HG03439 (cell line): Measurements from ENCODE around the gene TLE2.
A peak's percentile ranks its signal among the peaks of the same experiment; 100 is the strongest.

Experiments
- ATAC-seq: cut with Tn5 transposase; IDR thresholded peaks from one replicate; pipeline ENCODE4 v1.9.1; 2021; ENCODE audit warnings: mild to moderate bottlenecking, moderate library complexity; ENCODE audit not compliant: unreplicated experiment

The TLE2 gene

DNA sequence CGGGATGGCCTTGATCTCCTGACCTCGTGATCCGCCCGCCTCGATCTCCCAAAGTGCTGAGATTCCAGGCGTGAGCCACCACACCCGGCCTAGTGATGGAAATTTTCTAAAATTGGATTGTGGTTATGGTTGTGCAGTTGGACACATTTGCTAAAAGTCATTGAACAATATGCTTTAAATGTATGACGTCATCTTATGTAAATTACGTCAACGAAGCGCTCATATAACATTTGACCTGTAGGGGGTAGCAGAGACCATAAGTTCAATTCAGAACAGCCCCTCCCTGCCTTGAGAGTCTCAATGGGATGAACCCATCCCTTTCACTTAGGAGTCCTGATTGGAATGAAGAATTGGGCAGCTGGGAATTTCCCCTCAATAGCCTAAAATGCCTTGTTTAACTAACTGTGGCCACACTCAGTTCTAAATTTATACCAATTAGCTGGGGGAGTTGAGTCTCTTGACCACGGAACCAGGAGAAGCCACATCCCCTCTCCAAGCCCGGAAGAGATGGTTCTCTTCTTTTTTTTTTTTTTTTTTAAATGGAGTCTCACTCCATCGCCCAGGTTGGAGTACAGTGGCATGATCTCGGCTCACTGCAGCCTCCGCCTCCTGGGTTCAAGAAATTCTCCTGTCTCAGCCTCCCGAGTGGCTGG is 66.9 kb downstream of the TLE2 start:
- no peak for ATAC-seq

DNA sequence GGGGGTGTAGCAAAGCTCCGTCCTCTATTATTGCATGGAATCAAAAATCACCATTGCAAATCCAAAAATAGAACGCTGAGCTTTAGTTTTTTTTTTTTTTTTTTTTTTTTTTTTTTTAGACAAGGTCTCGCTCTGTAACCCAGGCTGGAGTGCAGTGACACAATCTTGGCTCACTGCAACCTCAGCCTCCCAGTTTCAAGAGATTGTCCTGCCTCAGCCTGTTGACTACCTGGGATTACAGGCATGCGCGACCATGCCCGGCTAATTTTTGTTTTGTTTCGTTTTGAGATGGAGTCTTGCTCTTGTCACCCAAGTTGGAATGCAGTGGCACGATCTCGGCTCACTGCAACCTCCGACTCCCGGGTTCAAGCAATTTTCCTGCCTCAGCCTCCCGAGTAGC is 69.0 kb downstream of the TLE2 start:
- ATAC-seq, result no peak

DNA sequence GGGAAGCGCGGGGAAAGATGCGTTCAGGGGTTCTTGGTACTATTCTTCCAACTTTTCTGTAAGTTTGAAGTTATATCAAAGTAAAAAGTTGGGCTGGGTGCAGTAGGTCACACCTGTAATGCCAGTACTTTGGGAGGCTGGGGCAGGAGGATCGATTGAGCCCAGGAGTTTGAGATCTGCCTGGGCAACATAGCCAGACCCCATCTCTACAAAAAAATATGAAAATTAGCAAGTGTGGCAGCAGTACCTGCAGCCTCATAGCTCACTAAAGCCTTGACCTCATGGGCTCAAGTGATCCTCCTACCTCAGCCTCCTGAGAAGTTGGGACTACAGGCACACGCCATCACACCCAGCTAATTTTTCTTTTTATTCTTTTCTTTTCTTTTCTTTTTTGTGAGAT is 71.9 kb downstream of the TLE2 start:
- no peak for ATAC-seq

DNA sequence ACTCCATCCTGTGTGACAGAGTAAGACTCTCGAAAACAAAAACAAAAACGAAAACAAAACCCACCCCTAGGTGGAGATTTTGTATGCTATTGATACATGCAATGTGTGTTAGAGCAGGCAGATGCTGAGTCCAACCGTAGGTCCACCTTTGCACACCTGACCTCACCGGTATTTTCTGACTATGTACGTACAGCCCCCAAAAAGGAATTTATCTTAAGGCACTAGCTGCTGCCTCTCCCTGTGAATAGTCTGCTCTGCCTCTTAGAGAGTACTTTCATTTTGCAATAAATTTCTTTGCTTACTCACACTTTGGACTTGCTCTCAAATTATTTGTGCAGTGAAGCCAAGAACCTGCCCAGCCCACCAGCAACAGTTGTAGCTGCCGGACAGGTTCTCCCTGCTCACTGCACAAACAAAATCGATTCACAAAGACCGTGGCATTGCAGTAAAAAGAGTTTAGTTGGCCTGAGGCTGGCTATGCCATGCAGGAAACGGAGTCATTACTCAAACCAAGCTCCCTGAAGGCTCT is 76.1 kb downstream of the TLE2 start:
- ATAC-seq, result no peak

DNA sequence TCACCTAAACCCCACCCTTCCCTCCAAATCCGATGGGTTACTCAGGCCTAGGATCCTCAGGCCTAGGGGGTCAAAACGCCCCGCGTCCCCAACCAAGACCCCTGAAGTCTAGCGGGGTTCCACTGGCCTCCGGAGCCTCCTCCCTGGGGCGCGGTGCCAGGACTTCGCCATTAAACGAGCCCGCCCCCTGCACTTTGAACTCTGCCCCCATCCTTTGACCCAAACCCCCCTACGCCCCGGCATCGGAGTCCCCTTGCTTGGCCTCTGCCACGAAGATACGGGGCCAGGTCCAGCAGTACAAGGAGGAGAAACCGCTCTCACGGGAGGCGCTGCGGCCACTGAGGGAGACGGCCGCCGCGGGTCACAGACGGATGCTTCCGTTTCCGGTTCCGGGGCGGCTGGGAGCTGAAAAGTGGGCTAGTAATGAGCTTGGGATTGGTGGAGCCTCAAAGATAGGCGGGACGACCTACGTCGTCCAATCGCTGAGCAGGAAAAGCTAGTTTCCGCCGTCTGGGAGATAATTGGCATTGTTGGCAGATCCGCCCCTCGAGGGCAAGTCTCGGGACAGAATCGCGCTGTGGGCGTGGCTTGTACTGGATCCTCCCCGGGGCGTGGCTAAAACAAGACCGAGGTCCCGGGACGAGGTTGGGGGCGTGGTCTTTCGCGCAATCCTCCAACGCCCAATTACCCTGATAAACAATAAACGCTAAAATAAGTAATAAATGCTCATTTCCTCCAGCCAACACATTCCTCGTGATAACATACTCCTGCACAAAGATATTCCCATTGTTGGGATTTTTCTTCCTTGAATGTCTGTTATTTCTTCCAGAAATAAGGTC is 78.6 kb downstream of the TLE2 start:
- peak; percentile 92 for ATAC-seq

DNA sequence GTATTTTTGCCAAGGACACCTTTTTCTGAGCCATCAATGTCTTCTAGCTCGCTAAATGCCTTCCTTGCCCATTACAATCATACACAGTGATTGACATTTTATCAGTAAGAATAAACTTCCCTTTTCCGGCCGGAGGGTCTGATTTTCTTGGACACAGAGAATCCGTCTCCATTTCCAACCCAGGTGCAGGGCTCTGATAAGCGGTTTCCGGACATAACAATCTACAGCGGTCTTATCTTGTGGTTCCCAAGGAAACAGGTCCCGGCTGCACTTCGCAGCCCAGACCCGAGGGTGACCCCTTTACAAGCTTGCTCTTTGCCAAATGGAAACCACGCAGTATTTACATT is 79.2 kb downstream of the TLE2 start:
- ATAC-seq, result no peak
